Gastrocnemius medialis (tissue), 4 donors: Measurements from ENCODE around the gene IGSF21.

Experiments
- POLR2A ChIP-seq, 2 donors: fragments of 450-650 bp; IDR thresholded peaks; one replicate each; pipeline ENCODE4 v1.6.1; 2017; ENCODE audit warnings: antibody characterized with exemption in 2 of 2, mild to moderate bottlenecking in 2 of 2, moderate library complexity in 2 of 2
- TF ChIP-seq, protein P1 (sequence below), 5 experiments: fragments of 450-650 bp in 3 of 5; fragments of 200-600 bp in 2 of 5; sonication (generic) in 2 of 5; IDR thresholded peaks in 4 of 5; conservative IDR thresholded peaks in 1 of 5; 1 replicate in 4 of 5; 2 replicates in 1 of 5; pipeline ENCODE4 v1.5.1; 2016 to 2019; ENCODE audit warnings: antibody characterized with exemption in 5 of 5, mild to moderate bottlenecking in 3 of 5, moderate library complexity in 3 of 5

DNA sequence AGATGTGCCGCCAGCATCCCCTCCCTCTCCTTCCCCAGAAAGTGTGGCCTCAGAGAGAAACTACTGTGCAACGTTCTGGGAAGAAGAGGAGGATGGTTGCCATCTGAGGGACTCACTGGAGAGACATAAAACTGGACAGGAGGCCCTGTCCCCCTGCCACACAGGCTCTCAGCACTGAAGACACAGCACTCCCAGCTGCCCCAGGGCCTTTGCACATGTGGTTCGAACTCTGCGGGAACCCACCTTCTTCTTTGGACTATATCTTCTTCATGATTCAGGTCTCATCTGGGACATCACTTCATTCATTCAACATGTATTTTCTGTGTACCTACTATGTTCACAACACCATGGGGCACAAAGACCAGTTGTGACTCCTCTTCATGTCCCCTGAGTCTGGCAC lies 17.4 kb downstream of the IGSF21 start:
- TF ChIP-seq, protein P1, sequence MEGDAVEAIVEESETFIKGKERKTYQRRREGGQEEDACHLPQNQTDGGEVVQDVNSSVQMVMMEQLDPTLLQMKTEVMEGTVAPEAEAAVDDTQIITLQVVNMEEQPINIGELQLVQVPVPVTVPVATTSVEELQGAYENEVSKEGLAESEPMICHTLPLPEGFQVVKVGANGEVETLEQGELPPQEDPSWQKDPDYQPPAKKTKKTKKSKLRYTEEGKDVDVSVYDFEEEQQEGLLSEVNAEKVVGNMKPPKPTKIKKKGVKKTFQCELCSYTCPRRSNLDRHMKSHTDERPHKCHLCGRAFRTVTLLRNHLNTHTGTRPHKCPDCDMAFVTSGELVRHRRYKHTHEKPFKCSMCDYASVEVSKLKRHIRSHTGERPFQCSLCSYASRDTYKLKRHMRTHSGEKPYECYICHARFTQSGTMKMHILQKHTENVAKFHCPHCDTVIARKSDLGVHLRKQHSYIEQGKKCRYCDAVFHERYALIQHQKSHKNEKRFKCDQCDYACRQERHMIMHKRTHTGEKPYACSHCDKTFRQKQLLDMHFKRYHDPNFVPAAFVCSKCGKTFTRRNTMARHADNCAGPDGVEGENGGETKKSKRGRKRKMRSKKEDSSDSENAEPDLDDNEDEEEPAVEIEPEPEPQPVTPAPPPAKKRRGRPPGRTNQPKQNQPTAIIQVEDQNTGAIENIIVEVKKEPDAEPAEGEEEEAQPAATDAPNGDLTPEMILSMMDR (IDR thresholded peaks at IDR 0.05 in 4 of 5, conservative IDR thresholded peaks at IDR 0.05 in 1 of 5) = no peak
- no peak for TF ChIP-seq POLR2A (IDR thresholded peaks at IDR 0.05)
